PC-3 (cell line): ENCODE measurements around the gene NUDT19. TPM values are rescaled to one million over a fixed set of nuclear protein-coding genes. Genes with fewer than 3 reads are reported as not detected.
A peak's percentile ranks its signal among the peaks of the same experiment; 100 is the strongest.
"Not testable (repeated sequence)": the region's sequence is repeated elsewhere in the genome, so short reads cannot be mapped to it uniquely, and the experiment has no call there.

ENCODE experiments used
- ATAC-seq: fragments of 200-7000 bp; cut with Tn5 transposase; 2 replicates; pipeline ENCODE4 v1.9.1; 2020; ENCODE audit warnings: mild to moderate bottlenecking, moderate library complexity
- BruUV-seq: library from RNA; stranded (reverse); fragments of 400-500 nt; replicated peaks from 2 replicates; lab custom pipeline; 2021; lab: Mats Ljungman, UMichigan
- CTCF ChIA-PET: fragments of 300-600 bp; sonication (Branson Sonifier 250); formaldehyde crosslinking; loops from one replicate; lab custom pipeline; 2022; ENCODE audit warnings: antibody characterized with exemption; lab: Charles Lee
- POLR2A ChIA-PET: fragments of 300-600 bp; sonication (Branson Sonifier 250); formaldehyde crosslinking; loops from one replicate; lab custom pipeline; 2022; ENCODE audit warnings: antibody characterized with exemption; ENCODE audit not compliant: unreplicated experiment; lab: Charles Lee
- DNase-seq: peaks from one replicate; pipeline ENCODE4 v3.0.0-alpha.2; 2015
- H2AFZ ChIP-seq: fragments of 300-600 bp; sonication (generic); 2 replicates; pipeline ENCODE4 v1.6.0; 2016; ENCODE audit warnings: antibody characterized with exemption, low read length
- H3F3A ChIP-seq: fragments of 300-600 bp; sonication (generic); one replicate; pipeline ENCODE4 v1.6.0; 2017; ENCODE audit warnings: antibody characterized with exemption, low read length, control low read depth, mild to moderate bottlenecking; ENCODE audit not compliant: unreplicated experiment
- H3K27ac ChIP-seq: fragments of 300-600 bp; sonication (generic); 2 replicates; pipeline ENCODE4 v1.5.1; 2016; ENCODE audit warnings: mild to moderate bottlenecking, low read length
- H3K27me3 ChIP-seq: fragments of 300-600 bp; sonication (generic); 2 replicates; pipeline ENCODE4 v1.6.1; 2016; ENCODE audit warnings: low read length, mixed read lengths
- H3K36me3 ChIP-seq: fragments of 300-600 bp; sonication (generic); 2 replicates; pipeline ENCODE4 v1.6.1; 2016; ENCODE audit warnings: low read depth, mixed run types, low read length, mixed read lengths
- H3K4me1 ChIP-seq: fragments of 300-600 bp; sonication (generic); 2 replicates; pipeline ENCODE4 v1.5.1; 2016; ENCODE audit warnings: low read length; ENCODE audit not compliant: insufficient read depth
- H3K4me2 ChIP-seq: fragments of 300-600 bp; sonication (generic); 2 replicates; pipeline ENCODE4 v1.6.0; 2016; ENCODE audit warnings: low read length
- H3K4me3 ChIP-seq: fragments of 300-600 bp; sonication (generic); 2 replicates; pipeline ENCODE4 v1.5.1; 2016; ENCODE audit warnings: mild to moderate bottlenecking, low read length, mixed read lengths
- H3K79me2 ChIP-seq: fragments of 300-600 bp; sonication (generic); 2 replicates; pipeline ENCODE4 v1.6.1; 2017; ENCODE audit warnings: low read length, mixed read lengths
- H3K9ac ChIP-seq: fragments of 300-600 bp; sonication (generic); 2 replicates; pipeline ENCODE4 v1.6.0; 2016; ENCODE audit warnings: mild to moderate bottlenecking, low read length
- H3K9me2 ChIP-seq: fragments of 300-600 bp; sonication (generic); replicated peaks from 2 replicates; pipeline ENCODE4 v1.6.1; 2016; ENCODE audit warnings: mixed run types, low read length, mixed read lengths
- H3K9me3 ChIP-seq: fragments of 300-600 bp; sonication (generic); 2 replicates; pipeline ENCODE4 v1.6.1; 2016; ENCODE audit warnings: low read length, mixed read lengths
- H4K20me1 ChIP-seq: fragments of 300-600 bp; sonication (generic); 2 replicates; pipeline ENCODE4 v1.6.1; 2016; ENCODE audit warnings: low read length, mixed read lengths
- EZH2 ChIP-seq: fragments of 300-600 bp; sonication (generic); IDR thresholded peaks from one replicate; pipeline ENCODE4 v1.6.1; 2017; ENCODE audit warnings: antibody characterized with exemption, mild to moderate bottlenecking, low read length; ENCODE audit not compliant: unreplicated experiment
- EZH2phosphoT487 ChIP-seq: fragments of 300-600 bp; sonication (generic); IDR thresholded peaks from 2 replicates; pipeline ENCODE4 v1.6.1; 2018; ENCODE audit warnings: mild to moderate bottlenecking, antibody characterized with exemption, low read length, borderline replicate concordance
- intact Hi-C: fragments of 100-400 bp; cut with micrococcal nuclease; formaldehyde crosslinking; loops from 2 replicates; pipeline ENCODE4 v1.9.0; 2023
- total RNA-seq: library from RNA; depleted of rRNA; stranded (reverse); fragments of >200 nt; gene quantifications from 2 replicates; pipeline ENCODE4 v1.2.3, GENCODE V29; 2014
- TF ChIP-seq, protein P1 (sequence below): fragments of 300-600 bp; sonication (generic); conservative IDR thresholded peaks from 2 replicates; pipeline ENCODE4 v1.5.1; 2017; ENCODE audit warnings: antibody characterized with exemption, low read depth, mild to moderate bottlenecking, low read length

Gene NUDT19
- total RNA-seq, 1 experiment from 2014 or later: 13.3 TPM

DNA sequence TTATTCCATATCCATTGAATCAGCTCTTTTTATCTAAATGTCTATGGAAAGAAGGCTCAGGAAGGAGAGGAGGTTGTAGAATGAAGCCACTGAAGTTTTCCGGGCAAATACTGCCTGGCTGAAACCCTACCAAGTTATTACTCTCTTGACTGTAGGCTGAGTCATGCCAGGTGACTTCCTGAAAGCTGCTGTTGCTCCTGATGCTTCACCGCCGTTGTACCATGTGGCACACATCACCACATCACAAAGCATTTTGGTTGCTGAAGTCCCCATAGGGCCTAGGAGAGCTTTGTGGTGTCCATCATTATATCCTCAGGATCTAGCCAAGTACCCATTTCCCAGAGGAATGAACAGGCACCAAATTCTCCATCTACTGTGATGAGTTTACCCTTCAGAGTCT, 16.8 kb downstream of the NUDT19 start:
- intact Hi-C loops: no loop called here
- no peaks in the 10 kb centered on the region for H3K9me3 ChIP-seq
- ATAC-seq (peak; percentile 42; the same call in 1 of the 2 replicates), DNase-seq (peak; percentile 26)
- no TSS peak for BruUV-seq
- H3K79me2 ChIP-seq: peaks cover 28% of the 10 kb centered on the region
- ChIA-PET POLR2A (no interaction called here), CTCF (no interaction called here)
- H3K36me3 ChIP-seq: peaks cover 7% of the 10 kb centered on the region
- no peaks in the 10 kb centered on the region for H3K9me2 ChIP-seq
- no peaks in the 10 kb centered on the region for H3K4me1 ChIP-seq
- H3K9ac ChIP-seq: no peak overlapping the region
- no peak overlapping the region for H3K4me3 ChIP-seq
- H3K27me3 ChIP-seq: no peaks in the 10 kb centered on the region
- no peak overlapping the region for H3K4me2 ChIP-seq
- H2AFZ ChIP-seq: no peak overlapping the region
- H3K27ac ChIP-seq: no peak overlapping the region
- H3F3A ChIP-seq: no peaks in the 10 kb centered on the region
- H4K20me1 ChIP-seq: no peaks in the 10 kb centered on the region
- TF ChIP-seq EZH2 (no peak), EZH2phosphoT487 (no peak)
- TF ChIP-seq, protein P1, sequence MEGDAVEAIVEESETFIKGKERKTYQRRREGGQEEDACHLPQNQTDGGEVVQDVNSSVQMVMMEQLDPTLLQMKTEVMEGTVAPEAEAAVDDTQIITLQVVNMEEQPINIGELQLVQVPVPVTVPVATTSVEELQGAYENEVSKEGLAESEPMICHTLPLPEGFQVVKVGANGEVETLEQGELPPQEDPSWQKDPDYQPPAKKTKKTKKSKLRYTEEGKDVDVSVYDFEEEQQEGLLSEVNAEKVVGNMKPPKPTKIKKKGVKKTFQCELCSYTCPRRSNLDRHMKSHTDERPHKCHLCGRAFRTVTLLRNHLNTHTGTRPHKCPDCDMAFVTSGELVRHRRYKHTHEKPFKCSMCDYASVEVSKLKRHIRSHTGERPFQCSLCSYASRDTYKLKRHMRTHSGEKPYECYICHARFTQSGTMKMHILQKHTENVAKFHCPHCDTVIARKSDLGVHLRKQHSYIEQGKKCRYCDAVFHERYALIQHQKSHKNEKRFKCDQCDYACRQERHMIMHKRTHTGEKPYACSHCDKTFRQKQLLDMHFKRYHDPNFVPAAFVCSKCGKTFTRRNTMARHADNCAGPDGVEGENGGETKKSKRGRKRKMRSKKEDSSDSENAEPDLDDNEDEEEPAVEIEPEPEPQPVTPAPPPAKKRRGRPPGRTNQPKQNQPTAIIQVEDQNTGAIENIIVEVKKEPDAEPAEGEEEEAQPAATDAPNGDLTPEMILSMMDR: no peak

DNA sequence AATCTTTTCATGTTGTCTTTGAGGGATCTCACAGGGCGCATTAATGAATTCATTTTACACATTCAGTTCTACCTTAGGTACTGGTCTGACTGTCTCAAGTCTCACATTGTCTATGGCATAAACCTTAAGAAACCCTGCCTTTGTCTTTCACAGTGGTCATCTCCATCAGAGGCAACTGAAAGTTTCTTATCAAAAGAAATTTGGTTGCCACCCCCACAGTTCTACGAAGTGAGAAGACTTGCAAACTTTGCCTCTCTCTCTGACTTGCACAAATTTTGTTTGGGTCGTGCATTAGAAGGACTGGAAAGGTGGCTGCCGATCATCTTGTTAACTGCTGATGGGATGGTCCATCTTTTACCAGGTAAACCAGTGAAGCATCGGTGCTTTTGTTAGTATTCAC, 17.4 kb downstream of the NUDT19 start:
- intact Hi-C loops: no loop called here
- H4K20me1 ChIP-seq: no peaks in the 10 kb centered on the region
- no peaks in the 10 kb centered on the region for H3K9me3 ChIP-seq
- H3K27ac ChIP-seq: no peak overlapping the region
- no peak overlapping the region for H2AFZ ChIP-seq
- H3K4me3 ChIP-seq: no peak overlapping the region
- TF ChIP-seq EZH2phosphoT487: no peak
- TF ChIP-seq EZH2: no peak
- TF ChIP-seq, protein P1: no peak
- no peaks in the 10 kb centered on the region for H3K9me2 ChIP-seq
- peaks cover 24% of the 10 kb centered on the region for H3K79me2 ChIP-seq
- peaks cover 3% of the 10 kb centered on the region for H3K36me3 ChIP-seq
- no peak overlapping the region for H3K9ac ChIP-seq
- H3K4me2 ChIP-seq: no peak overlapping the region
- CTCF ChIA-PET: no interaction called here
- H3K27me3 ChIP-seq: no peaks in the 10 kb centered on the region
- ATAC-seq: no peak
- DNase-seq: no peak
- no peaks in the 10 kb centered on the region for H3F3A ChIP-seq
- BruUV-seq: no TSS peak
- POLR2A ChIA-PET: no interaction called here
- H3K4me1 ChIP-seq: no peaks in the 10 kb centered on the region

DNA sequence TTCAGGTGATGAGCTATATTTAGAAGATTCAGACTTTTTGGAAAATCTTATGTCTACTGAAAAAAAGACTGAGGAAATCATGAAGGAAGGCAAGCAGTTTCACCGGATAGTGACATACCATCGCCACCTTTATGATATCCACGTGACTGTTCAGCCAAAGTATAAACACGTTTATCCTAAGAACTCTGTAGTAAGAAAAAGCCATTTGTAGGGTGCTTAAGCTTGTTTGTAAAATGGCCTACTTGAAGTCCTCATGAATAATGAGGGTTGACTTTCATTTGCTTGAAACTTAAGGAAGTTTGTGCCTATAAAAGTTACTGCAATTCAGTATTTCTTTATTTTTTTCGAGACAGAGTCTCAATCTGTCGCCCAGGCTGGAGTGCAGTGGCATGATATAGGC, 20.1 kb downstream of the NUDT19 start:
- intact Hi-C loops: no loop called here
- Histone ChIP-seq H3K9ac (no peak overlapping the region), H3K9me3 (no peaks in the 10 kb centered on the region), H3K4me1 (no peaks in the 10 kb centered on the region), H3K4me3 (no peak overlapping the region), H3K9me2 (no peaks in the 10 kb centered on the region), H3K79me2 (peaks cover 7% of the 10 kb centered on the region; the same call in 1 of the 2 replicates), H4K20me1 (no peaks in the 10 kb centered on the region), H3K27me3 (no peaks in the 10 kb centered on the region), H2AFZ (no peak overlapping the region), H3K27ac (no peak overlapping the region), H3K4me2 (no peak overlapping the region), H3F3A (no peaks in the 10 kb centered on the region), H3K36me3 (no peaks in the 10 kb centered on the region)
- CTCF ChIA-PET: no interaction called here
- DNase-seq: no peak
- POLR2A ChIA-PET: interaction anchor here (0.6 kb wide), 1 partner anchor 51 kb away, joined by 6 read pairs; no protein-coding TSS in a partner anchor
- BruUV-seq: no TSS peak
- no peak for ATAC-seq
- TF ChIP-seq, protein P1: no peak
- TF ChIP-seq EZH2 (no peak), EZH2phosphoT487 (no peak)

DNA sequence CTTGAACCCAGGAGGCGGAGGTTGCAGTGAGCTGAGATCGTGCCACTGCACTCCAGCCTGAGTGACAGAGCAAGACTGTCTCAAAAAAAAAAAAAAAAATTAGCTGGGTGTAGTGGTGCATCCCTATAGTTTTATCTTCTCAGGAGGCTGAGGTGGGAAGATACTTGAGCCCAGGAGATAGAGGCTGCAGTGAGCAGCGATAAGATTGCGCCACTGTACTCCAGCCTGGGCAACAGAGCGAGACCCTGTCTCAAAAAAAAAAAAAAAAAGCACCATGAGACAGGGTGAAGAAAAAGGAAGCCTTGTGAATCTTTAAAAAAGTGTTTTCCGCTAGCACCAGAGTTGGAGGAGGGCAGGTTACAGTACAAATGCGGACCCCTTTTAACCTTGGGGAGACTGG, 24.6 kb downstream of the NUDT19 start:
- H3K9ac ChIP-seq, H3K9me3 ChIP-seq, H3K27ac ChIP-seq, H3K27me3 ChIP-seq, H3K9me2 ChIP-seq, H3K79me2 ChIP-seq, POLR2A ChIA-PET, H3K4me2 ChIP-seq, H2AFZ ChIP-seq, DNase-seq, H4K20me1 ChIP-seq, CTCF ChIA-PET, H3K4me3 ChIP-seq, H3F3A ChIP-seq, BruUV-seq, H3K36me3 ChIP-seq, H3K4me1 ChIP-seq, intact Hi-C loops, ATAC-seq: not testable (repeated sequence)
